ENCODE data around the gene CLN6.

DNA sequence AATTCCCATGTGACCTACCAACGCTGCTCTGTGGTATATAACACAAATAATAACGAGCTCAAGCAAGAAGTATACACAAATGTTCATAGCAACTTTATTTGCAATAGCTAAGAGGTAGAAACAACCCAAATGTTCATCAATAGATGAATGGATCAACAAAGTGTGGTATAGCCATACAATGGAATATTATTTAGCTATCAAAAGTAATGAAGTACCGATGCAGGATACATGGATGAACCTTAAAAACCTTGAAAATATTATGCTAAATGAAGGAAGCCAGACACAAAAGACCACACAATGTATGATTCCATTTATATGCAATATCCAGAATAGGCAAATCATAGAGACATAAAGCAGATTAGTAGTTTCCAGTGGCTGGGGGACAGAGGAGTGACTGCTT is 32.5 kb upstream of the CLN6 start:
- TF ChIP-seq CTCF (conservative IDR thresholded peaks at IDR 0.05; ENCODE audit: low read length) (no peak), EZH2phosphoT487 (IDR thresholded peaks at IDR 0.05; ENCODE audit: borderline replicate concordance) (no peak)
